H1 (cell line): ENCODE results near the gene GHRL. TPM values are rescaled to one million over a fixed set of nuclear protein-coding genes. Genes with fewer than 3 reads are reported as not detected.

Experiments
- CTCF ChIA-PET: fragments of 300-600 bp; sonication (Branson Sonifier 250); formaldehyde crosslinking; loops from one replicate; lab custom pipeline; 2021; ENCODE audit not compliant: partially characterized antibody; lab: Charles Lee
- POLR2A ChIA-PET: fragments of 300-600 bp; sonication (Branson Sonifier 250); formaldehyde crosslinking; loops from one replicate; lab custom pipeline; 2021; ENCODE audit warnings: inconsistent platforms; ENCODE audit not compliant: partially characterized antibody; lab: Charles Lee
- DNase-seq, 2 experiments: peaks; one replicate each; pipeline versions ENCODE4 v3.0.0 to v3.0.0-alpha.2; 2010 to 2022; ENCODE audit warnings: low spot score in 2 of 2, low read depth in 1 of 2, mixed read lengths in 1 of 2
- FAIRE-seq: peaks from 2 replicates; lab custom pipeline; 2011; peaks lifted over from hg19 to GRCh38; lab: Jason Lieb, UNC
- H2AFZ ChIP-seq: 2 replicates; pipeline ENCODE4 v1.8.1; 2012; ENCODE audit warnings: low read length, inconsistent platforms
- H2AK5ac ChIP-seq: 2 replicates; pipeline ENCODE4 v1.6.1; 2013; ENCODE audit warnings: low read depth, low read length
- H2BK120ac ChIP-seq: replicated peaks from 2 replicates; pipeline ENCODE3; 2013; ENCODE audit warnings: low read depth, low read length, inconsistent platforms
- H2BK12ac ChIP-seq: 2 replicates; pipeline ENCODE4 v1.6.1; 2013; ENCODE audit warnings: low read depth, low read length
- H2BK15ac ChIP-seq: 2 replicates; pipeline ENCODE4 v1.6.1; 2013; ENCODE audit warnings: low read length
- H2BK20ac ChIP-seq: 2 replicates; pipeline ENCODE4 v1.6.1; 2013; ENCODE audit warnings: low read length
- H2BK5ac ChIP-seq: 2 replicates; pipeline ENCODE4 v1.6.1; 2013; ENCODE audit warnings: low read depth, low read length
- H3K14ac ChIP-seq: 2 replicates; pipeline ENCODE4 v1.6.1; 2013; ENCODE audit warnings: inconsistent platforms; ENCODE audit not compliant: insufficient read length
- H3K18ac ChIP-seq: 2 replicates; pipeline ENCODE4 v1.6.1; 2013; ENCODE audit warnings: low read length; ENCODE audit errors: extremely low read depth
- H3K23ac ChIP-seq: 2 replicates; pipeline ENCODE4 v1.6.1; 2013; ENCODE audit warnings: inconsistent platforms; ENCODE audit not compliant: insufficient read length
- H3K23me2 ChIP-seq: 2 replicates; pipeline ENCODE4 v1.6.1; 2013; ENCODE audit warnings: low read depth, low read length
- H3K27ac ChIP-seq: 2 replicates; pipeline ENCODE4 v1.6.1; 2011; ENCODE audit warnings: low read depth, low read length, inconsistent platforms
- H3K27me3 ChIP-seq, 4 experiments: replicated peaks in 1 of 4; 1 replicate in 1 of 4; 2 replicates in 3 of 4; pipeline versions ENCODE4 v1.6.1 to v1.8.1; 2011 to 2013; ENCODE audit warnings: low read length in 3 of 4, mild to moderate bottlenecking in 3 of 4, inconsistent platforms in 2 of 4, mixed read lengths in 2 of 4, moderate library complexity in 1 of 4; ENCODE audit not compliant: control insufficient read depth in 3 of 4, insufficient read depth in 3 of 4; ENCODE audit errors: extremely low read depth in 1 of 4
- H3K36me3 ChIP-seq, 4 experiments: 2 replicates each; pipeline versions ENCODE4 v1.6.1 to v1.8.1; 2011 to 2013; ENCODE audit warnings: mild to moderate bottlenecking in 4 of 4, low read length in 3 of 4, moderate library complexity in 2 of 4, control low read depth in 1 of 4, inconsistent platforms in 1 of 4; ENCODE audit not compliant: insufficient read depth in 4 of 4, control insufficient read depth in 2 of 4
- H3K4ac ChIP-seq: replicated peaks from 2 replicates; pipeline ENCODE3; 2013; ENCODE audit warnings: low read length, low read depth, mixed read lengths, inconsistent platforms; ENCODE audit not compliant: insufficient read length
- H3K4me1 ChIP-seq, 4 experiments: replicated peaks in 1 of 4; 1 replicate in 1 of 4; 2 replicates in 3 of 4; pipeline versions ENCODE4 v1.6.1 to v1.8.1; 2011 to 2013; ENCODE audit warnings: low read length in 3 of 4, inconsistent platforms in 2 of 4, mixed read lengths in 1 of 4; ENCODE audit not compliant: insufficient read depth in 4 of 4, control insufficient read depth in 3 of 4
- H3K4me2 ChIP-seq, 2 experiments: 2 replicates each; pipeline versions ENCODE4 v1.6.1 to v1.8.1; 2011 to 2013; ENCODE audit warnings: low read depth in 2 of 2, low read length in 2 of 2, control low read depth in 1 of 2, inconsistent platforms in 1 of 2, mild to moderate bottlenecking in 1 of 2; ENCODE audit not compliant: insufficient read depth in 1 of 2
- H3K4me3 ChIP-seq, 4 experiments: fragments of 200-600, 300-600 bp in 1 of 4; sonication (generic), shearing (Covaris generic), sonication (Bioruptor Twin) in 1 of 4; 2 replicates each; pipeline versions ENCODE4 v1.5.1 to v1.8.1; 2011 to 2016; ENCODE audit warnings: low read length in 4 of 4, low read depth in 3 of 4, control low read depth in 2 of 4, inconsistent platforms in 2 of 4, mild to moderate bottlenecking in 2 of 4, mixed read lengths in 1 of 4, moderate library complexity in 1 of 4; ENCODE audit not compliant: insufficient read depth in 2 of 4; ENCODE audit errors: extremely low read depth in 1 of 4
- H3K56ac ChIP-seq: replicated peaks from 2 replicates; pipeline ENCODE3; 2013; ENCODE audit warnings: low read depth, mild to moderate bottlenecking, mixed read lengths, low read length, inconsistent platforms; ENCODE audit not compliant: insufficient read length
- H3K79me1 ChIP-seq: 2 replicates; pipeline ENCODE4 v1.6.1; 2013; ENCODE audit warnings: low read depth, low read length, control low read depth
- H3K79me2 ChIP-seq, 2 experiments: 2 replicates each; pipeline versions ENCODE4 v1.6.1 to v1.8.1; 2012 to 2013; ENCODE audit warnings: low read length in 2 of 2, mild to moderate bottlenecking in 2 of 2, inconsistent platforms in 1 of 2; ENCODE audit not compliant: insufficient read depth in 2 of 2, control insufficient read depth in 1 of 2
- H3K9ac ChIP-seq, 4 experiments: replicated peaks in 1 of 4; 1 replicate in 1 of 4; 2 replicates in 3 of 4; pipeline versions ENCODE4 v1.6.1 to v1.8.1; 2011 to 2013; ENCODE audit warnings: low read depth in 3 of 4, low read length in 3 of 4, control low read depth in 2 of 4, mild to moderate bottlenecking in 2 of 4, moderate library complexity in 2 of 4, inconsistent platforms in 1 of 4; ENCODE audit errors: extremely low read depth in 1 of 4
- H3K9me3 ChIP-seq, 2 experiments: 2 replicates each; pipeline versions ENCODE4 v1.6.1 to v1.8.1; 2012 to 2013; ENCODE audit warnings: mild to moderate bottlenecking in 2 of 2, moderate library complexity in 2 of 2, control low read depth in 1 of 2, inconsistent platforms in 1 of 2, low read depth in 1 of 2, low read length in 1 of 2, mixed read lengths in 1 of 2; ENCODE audit not compliant: insufficient read depth in 2 of 2
- H4K20me1 ChIP-seq, 2 experiments: replicated peaks in 1 of 2; 2 replicates each; pipeline versions ENCODE3 to v1.8.1; 2011 to 2013; ENCODE audit warnings: inconsistent platforms in 2 of 2, low read length in 2 of 2, mild to moderate bottlenecking in 1 of 2; ENCODE audit not compliant: insufficient read depth in 2 of 2, control insufficient read depth in 1 of 2
- H4K5ac ChIP-seq: 2 replicates; pipeline ENCODE4 v1.6.1; 2013; ENCODE audit warnings: low read length, low read depth, mixed read lengths, inconsistent platforms; ENCODE audit not compliant: insufficient read length
- H4K8ac ChIP-seq: 2 replicates; pipeline ENCODE4 v1.8.0; 2013; ENCODE audit warnings: mild to moderate bottlenecking, moderate library complexity, low read length, inconsistent platforms; ENCODE audit not compliant: insufficient read depth; ENCODE audit errors: extremely low read depth
- H4K91ac ChIP-seq: replicated peaks from 2 replicates; pipeline ENCODE3; 2013; ENCODE audit warnings: low read length, mixed read lengths, inconsistent platforms; ENCODE audit not compliant: insufficient read length
- BRCA1 ChIP-seq: IDR thresholded peaks from 2 replicates; pipeline ENCODE4 v1.6.1; 2012; ENCODE audit warnings: low read depth, low read length, improper control_type of control experiment
- GABPA ChIP-seq: IDR thresholded peaks from 2 replicates; pipeline ENCODE4 v1.6.1; 2011; ENCODE audit warnings: mild to moderate bottlenecking, low read length, moderate library complexity, borderline replicate concordance; ENCODE audit not compliant: insufficient read depth
- GTF2F1 ChIP-seq: IDR thresholded peaks from 2 replicates; pipeline ENCODE4 v1.6.1; 2012; ENCODE audit warnings: low read depth, low read length, improper control_type of control experiment, borderline replicate concordance
- HDAC2 ChIP-seq, 2 experiments: fragments of 300-600 bp in 1 of 2; sonication (generic) in 1 of 2; IDR thresholded peaks; 2 replicates each; pipeline ENCODE4 v1.6.1; 2011 to 2012; ENCODE audit warnings: low read depth in 2 of 2, low read length in 2 of 2, mild to moderate bottlenecking in 2 of 2, moderate library complexity in 2 of 2, borderline replicate concordance in 1 of 2, inconsistent platforms in 1 of 2
- NANOG ChIP-seq: IDR thresholded peaks from 2 replicates; pipeline ENCODE4 v1.6.1; 2011; ENCODE audit warnings: low read length, low read depth, mild to moderate bottlenecking, inconsistent platforms; ENCODE audit not compliant: insufficient read depth, poor library complexity, severe bottlenecking
- POU5F1 ChIP-seq: IDR thresholded peaks from 2 replicates; pipeline ENCODE4 v1.6.1; 2011; ENCODE audit warnings: low read depth, mild to moderate bottlenecking, low read length, moderate library complexity
- SUZ12 ChIP-seq: fragments of 200-600 bp; sonication (generic); IDR thresholded peaks from 2 replicates; pipeline ENCODE4 v1.6.1; 2012; ENCODE audit warnings: mild to moderate bottlenecking, inconsistent platforms, low read length, moderate library complexity, mixed read lengths
- TAF1 ChIP-seq: IDR thresholded peaks from 2 replicates; pipeline ENCODE4 v1.6.1; 2011; ENCODE audit warnings: mild to moderate bottlenecking, low read depth, low read length
- TBP ChIP-seq: IDR thresholded peaks from 2 replicates; pipeline ENCODE4 v1.6.1; 2011; ENCODE audit warnings: low read depth, low read length, improper control_type of control experiment
- TCF12 ChIP-seq: IDR thresholded peaks from 2 replicates; pipeline ENCODE4 v1.6.1; 2011; ENCODE audit warnings: low read depth, mild to moderate bottlenecking, low read length
- YY1 ChIP-seq: IDR thresholded peaks from 2 replicates; pipeline ENCODE4 v1.6.1; 2011; ENCODE audit warnings: low read depth, mild to moderate bottlenecking, low read length
- WGBS, 2 experiments: shearing (Covaris generic) in 1 of 2; methylation state at CpG; one replicate each; pipeline versions ENCODE4 v1.1.6 to v1.1.7; 2013 to 2015; ENCODE audit warnings: low lambda C conversion rate in 2 of 2, mixed read lengths in 2 of 2, inconsistent platforms in 1 of 2, low coverage in 1 of 2, missing lambda C conversion rate in 1 of 2; ENCODE audit not compliant: insufficient replicate concordance in 2 of 2, insufficient coverage in 1 of 2, insufficient read length in 1 of 2; ENCODE audit errors: extremely low coverage in 1 of 2, missing lambda C conversion rate in 1 of 2; 5-methylcytosine and 5-hydroxymethylcytosine counted together
- polyA plus RNA-seq, 7 experiments: library from polyadenylated mRNA; depleted of rRNA in 3 of 7; stranded (reverse) in 5 of 7; unstranded in 2 of 7; fragments of >200 nt in 5 of 7; fragments of 200-250 nt in 2 of 7; gene quantifications; 1 replicate in 5 of 7; 2 replicates in 1 of 7; 4 replicates in 1 of 7; pipeline versions ENCODE4 v1.2.1 to v1.2.3, GENCODE V29; 2011 to 2013; ENCODE audit warnings: missing spikeins in 2 of 7, mixed read lengths in 2 of 7
- total RNA-seq: library from RNA; stranded (reverse); fragmentation: NEBNext Ultra II Directional; extraction: Animal tissue kit (Norgen Biotek cat#: 25700); gene quantifications from 2 replicates; pipeline ENCODE4 v1.2.1, GENCODE V29; 2021

GHRL gene
- total and polyA plus RNA-seq, 2 of the 8 experiments (the other 6 are each of a cell fraction or from before 2014, with no cell fraction given) = 0.32 to 0.35 TPM

DNA sequence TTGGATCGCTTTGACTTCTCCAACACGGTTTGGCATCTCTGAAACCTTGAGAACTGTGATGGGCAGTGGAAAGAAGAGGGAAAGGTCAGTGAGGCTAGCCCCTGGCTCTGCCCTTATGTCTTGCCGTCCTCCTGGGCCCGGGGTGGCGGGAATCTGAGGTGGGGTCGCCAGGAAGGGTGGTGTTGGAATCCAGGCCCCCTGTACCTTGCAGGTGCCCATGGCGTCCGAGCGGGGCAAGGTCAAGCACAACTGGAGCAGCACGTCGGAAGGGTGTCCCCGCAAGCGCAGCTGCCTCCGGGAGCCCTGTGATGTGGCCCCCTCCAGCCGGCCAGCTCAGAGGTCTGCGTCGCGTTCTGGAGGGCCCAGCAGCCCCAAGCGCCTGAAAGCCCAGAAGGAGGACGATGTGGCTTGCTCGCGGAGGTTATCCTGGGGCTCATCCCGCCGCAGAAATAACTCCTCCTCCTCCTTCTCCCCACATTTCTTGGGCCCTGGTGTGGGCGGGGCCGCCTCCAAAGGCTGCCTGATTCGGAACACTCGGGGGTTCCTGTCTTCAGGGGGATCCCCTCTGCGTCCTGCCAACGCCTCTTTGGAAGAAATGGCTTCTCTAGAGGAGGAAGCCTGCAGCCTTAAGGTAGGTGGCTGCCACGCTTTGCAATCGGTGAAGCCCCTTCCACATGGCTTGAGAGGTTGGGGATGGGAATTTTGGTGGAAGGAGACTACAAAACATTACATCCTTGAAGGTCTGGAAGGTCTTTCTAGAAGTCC, 43.6 kb downstream of the GHRL start:
- peaks cover 0 to 39% of the 10 kb centered on the region in 2 experiments; a peak in 2 of 4 replicates for H3K79me2 ChIP-seq
- peak overlapping the region; percentile 98 to 99 for H3K4me2 ChIP-seq
- H4K91ac ChIP-seq = peak overlapping the region; percentile 88
- peak overlapping the region; percentile 72 to 92 (median 86) for H3K4me3 ChIP-seq
- H3K18ac ChIP-seq = peak overlapping the region; percentile 83
- no peak overlapping the region for H2BK20ac ChIP-seq
- H3K27me3 ChIP-seq = no peaks in the 10 kb centered on the region
- H2BK15ac ChIP-seq = no peak overlapping the region
- H3K36me3 ChIP-seq = peaks cover 3 to 12% (median 10%) of the 10 kb centered on the region in 4 experiments; a peak in 6 of 8 replicates
- peaks cover 0 to 11% (median 7%) of the 10 kb centered on the region in 4 experiments; a peak in 6 of 7 replicates for H3K4me1 ChIP-seq
- POLR2A ChIA-PET = interaction anchor here (0.8 to 4.7 kb wide), 7 partner anchors 10 to 49 kb away, joined by 3 to 26 read pairs (median 4); no protein-coding TSS in a partner anchor
- H3K9me3 ChIP-seq = no peaks in the 10 kb centered on the region
- 0 out of 2 replicates have a peak overlapping the region, but pooled peaks have one; percentile 32 for H2BK5ac ChIP-seq
- H4K5ac ChIP-seq = peak overlapping the region; percentile 15
- peak overlapping the region; percentile 2 for H3K4ac ChIP-seq
- peak overlapping the region; percentile 68 to 84 (median 80) for H3K9ac ChIP-seq
- peak overlapping the region; percentile 90 for H3K56ac ChIP-seq
- peak overlapping the region; percentile 32; the same call in 1 of the 2 replicates for H2AK5ac ChIP-seq
- H3K27ac ChIP-seq = peak overlapping the region; percentile 58; the same call in 1 of the 2 replicates
- CTCF ChIA-PET = interaction anchor here (0.6 to 1.2 kb wide), 3 partner anchors 14 to 224 kb away, joined by 3 to 5 read pairs (median 5); partner anchors contain the start of gene IRAK2
- FAIRE-seq = no peak
- H4K8ac ChIP-seq = peak overlapping the region; percentile 91; the same call in 1 of the 2 replicates
- H4K20me1 ChIP-seq = peaks cover 0 to 4% of the 10 kb centered on the region in 2 experiments
- H3K23me2 ChIP-seq = peaks cover 12% of the 10 kb centered on the region; the same call in 1 of the 2 replicates
- peak overlapping the region; percentile 81 for H2BK12ac ChIP-seq
- DNase-seq = peak in 1 of 2 experiments; percentile 68
- WGBS, 2 experiments = 3% methylated on average over 28 of the region's 32 CpGs; no CpG with 5 or more reads in 1 of the 2 experiments
- H3K23ac ChIP-seq = no peak overlapping the region
- H2AFZ ChIP-seq = peak overlapping the region; percentile 31; the same call in 1 of the 2 replicates
- no peak overlapping the region for H2BK120ac ChIP-seq
- H3K79me1 ChIP-seq = peaks cover 14% of the 10 kb centered on the region
- no peak overlapping the region for H3K14ac ChIP-seq
- TF ChIP-seq YY1 = peak; percentile 94
- no peak for TF ChIP-seq BRCA1
- no peak for TF ChIP-seq TCF12
- peak; percentile 61 for TF ChIP-seq TAF1
- no peak for TF ChIP-seq SUZ12
- TF ChIP-seq GTF2F1 = no peak
- 0 out of 2 replicates have a peak, but pooled peaks have one; percentile 52 for TF ChIP-seq TBP
- no peak for TF ChIP-seq NANOG
- no peak; a peak in 1 of 4 replicates for TF ChIP-seq HDAC2 (IDR thresholded peaks at IDR 0.05; ENCODE audit: borderline replicate concordance in 1 of 2, low read depth in 2 of 2, low read length in 2 of 2)
- TF ChIP-seq POU5F1 = no peak
- no peak for TF ChIP-seq GABPA
